HG02885 (cell line): ENCODE results near the gene XYLT1.

Source experiments
- ATAC-seq: cut with Tn5 transposase; IDR thresholded peaks from one replicate; pipeline ENCODE4 v1.9.1; 2021; ENCODE audit warnings: mild to moderate bottlenecking; ENCODE audit not compliant: unreplicated experiment, poor library complexity

XYLT1 gene

GRCh38 chr16:17273142-17273561, 197.6 kb downstream of the XYLT1 start:
- no peak for ATAC-seq

- ATAC-seq, result no peak
Observed at GRCh38 chr16:17272716-17273115, 198.0 kb downstream of the XYLT1 start.

- ATAC-seq, result no peak
Observed at GRCh38 chr16:17271687-17272086, 199.1 kb downstream of the XYLT1 start.

GRCh38 chr16:17270683-17271109, 200.1 kb downstream of the XYLT1 start:
- ATAC-seq, result no peak

DNA sequence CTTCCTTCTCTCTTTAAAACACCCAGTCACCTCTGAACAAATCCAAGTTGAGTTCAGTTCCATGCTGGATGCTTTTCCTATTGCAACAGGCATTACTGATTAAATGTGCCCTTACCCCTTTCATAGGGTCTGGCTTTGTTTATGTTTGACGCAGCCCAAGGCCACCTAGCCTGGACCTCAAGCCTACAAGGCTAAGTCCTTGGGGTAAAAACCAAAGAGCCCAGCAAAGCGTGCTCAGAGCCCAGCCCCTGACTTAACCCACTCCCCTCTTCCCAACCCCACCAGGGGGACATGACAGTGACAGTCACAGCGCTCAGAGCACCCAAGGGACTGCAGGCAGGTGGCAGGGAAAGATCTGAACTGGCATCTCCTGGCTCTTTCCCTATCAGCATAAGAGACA, 200.6 kb downstream of the XYLT1 start:
- ATAC-seq, result no peak

- no peak for ATAC-seq
Observed at GRCh38 chr16:17269439-17269838, 201.3 kb downstream of the XYLT1 start.

DNA sequence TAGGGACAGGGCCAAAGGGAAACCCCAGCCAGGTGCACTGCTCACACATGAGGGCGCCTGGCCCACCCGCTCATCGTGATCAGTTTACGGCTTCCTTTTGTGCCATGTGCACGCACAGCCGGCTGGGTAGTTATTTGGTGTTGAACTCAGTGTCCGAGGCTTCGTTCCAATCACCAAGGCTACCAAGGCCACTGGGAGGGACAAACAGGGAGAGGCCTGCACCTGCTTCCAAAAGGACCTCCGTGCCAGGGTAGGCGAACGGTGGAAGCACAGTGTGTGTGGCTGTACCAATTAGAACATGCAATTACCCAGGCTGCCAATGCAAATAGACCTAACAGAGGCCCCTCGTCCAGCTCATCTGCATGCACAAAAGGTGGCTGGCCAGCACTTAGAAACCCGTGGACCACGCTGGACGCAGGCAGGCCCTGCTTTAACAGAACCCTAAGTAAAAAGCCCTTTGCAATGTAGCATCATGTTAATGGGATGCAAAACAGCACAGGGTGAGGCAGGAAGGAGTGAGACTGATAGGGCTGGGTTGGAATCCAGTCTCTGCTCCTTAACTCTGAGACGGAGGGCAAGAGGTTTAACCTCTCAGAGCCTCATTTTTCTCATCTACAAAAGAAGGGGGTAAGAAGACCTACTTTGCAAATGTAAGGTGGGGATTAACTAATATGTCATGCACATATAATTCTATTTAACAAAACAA, 204.0 kb downstream of the XYLT1 start:
- no peak for ATAC-seq

- ATAC-seq, result no peak
Observed at GRCh38 chr16:17265154-17265553, 205.6 kb downstream of the XYLT1 start.

- ATAC-seq, result no peak
Observed at GRCh38 chr16:17261197-17261858, 209.4 kb downstream of the XYLT1 start.

DNA sequence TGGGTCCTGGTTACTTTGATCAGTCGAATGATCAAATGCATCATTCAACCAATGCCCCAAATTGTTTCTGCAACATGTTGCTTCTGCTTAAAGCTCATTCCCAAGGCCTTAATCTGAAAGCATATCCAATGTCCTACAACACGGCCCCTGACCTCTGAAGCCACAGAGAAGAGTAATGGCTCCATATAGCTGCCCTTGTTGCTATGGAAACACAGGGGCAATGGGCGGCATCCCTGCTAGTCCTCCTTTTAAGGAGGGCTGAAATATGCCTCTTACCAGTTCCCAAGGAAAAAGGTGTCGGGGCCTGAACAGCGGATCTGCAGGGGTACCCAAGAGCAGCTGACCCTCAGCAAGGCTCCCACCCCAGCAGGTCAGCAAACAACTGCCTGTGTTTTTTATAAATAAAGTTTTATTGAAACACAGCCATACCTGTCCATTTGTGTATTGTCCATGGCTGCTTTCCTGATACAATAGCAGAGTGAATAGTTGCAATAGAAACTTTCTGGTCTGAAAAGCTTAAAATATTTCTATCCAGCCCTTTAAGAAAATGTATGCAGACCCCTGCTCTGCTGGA, 210.4 kb downstream of the XYLT1 start:
- no peak for ATAC-seq

DNA sequence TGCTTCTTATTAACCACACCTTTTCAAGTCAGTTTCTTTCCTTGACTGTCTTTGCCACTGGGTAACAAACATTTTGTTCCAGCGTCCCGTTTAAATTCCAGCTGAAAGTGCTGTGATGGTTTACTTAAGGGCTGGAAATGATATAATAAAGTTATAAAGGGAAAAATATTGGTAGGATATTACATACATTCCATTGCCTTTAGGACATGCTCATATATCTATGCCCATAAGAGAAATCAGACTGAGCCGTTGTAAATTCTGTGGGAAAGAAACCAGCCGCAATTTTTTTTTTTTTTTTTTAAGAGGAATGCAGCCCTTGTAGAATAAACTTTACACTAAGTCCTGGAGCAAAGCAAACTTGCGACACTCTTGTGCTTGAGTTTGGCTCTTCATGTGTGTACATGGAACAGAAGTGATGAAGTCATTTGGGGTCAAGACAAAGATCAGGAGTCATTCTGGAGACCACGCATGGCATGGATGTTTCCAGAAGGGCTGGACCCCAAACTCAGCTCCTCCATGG, 210.9 kb downstream of the XYLT1 start:
- ATAC-seq, result no peak

DNA sequence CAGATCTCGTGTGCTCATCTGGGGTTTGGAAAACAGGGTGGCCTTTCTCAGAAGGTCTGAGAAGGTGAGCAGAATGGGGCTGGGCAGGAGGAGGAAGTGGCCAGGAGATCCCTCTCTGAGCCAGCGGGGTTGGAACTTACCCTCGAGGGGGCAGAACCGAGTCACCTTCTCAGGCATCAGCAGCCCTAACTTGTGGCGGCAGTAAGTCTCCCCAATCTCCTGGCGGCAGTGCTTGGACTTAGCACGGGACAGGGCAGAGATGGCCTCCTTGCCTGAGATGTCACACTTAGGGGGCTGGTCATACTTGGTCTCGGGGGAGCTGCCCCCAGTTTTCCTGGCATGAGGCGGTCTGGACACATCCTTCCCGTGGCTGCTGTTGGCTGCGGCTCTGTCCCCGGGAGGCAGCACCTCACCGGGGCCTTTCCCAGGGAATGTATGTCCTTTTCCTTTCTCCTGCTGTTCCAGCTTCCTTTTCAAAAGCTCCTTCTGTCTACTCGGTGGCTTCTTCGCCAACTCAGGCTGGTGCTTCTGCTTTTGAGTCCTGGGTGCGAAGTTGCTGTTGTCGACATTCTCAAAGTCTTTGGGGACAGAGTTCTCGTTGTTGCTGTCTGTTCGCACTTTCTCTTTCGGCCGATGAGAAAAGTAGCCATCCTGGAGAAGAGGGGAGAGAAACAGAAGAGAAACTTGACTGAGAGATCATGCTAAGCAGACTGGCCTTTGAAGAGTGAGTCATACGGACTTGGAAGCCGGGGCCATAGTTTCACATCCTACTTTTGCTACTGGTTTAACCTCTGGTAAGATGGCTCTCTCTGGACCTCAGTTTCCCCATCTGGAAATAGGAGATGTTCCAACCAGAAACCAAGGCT, 211.7 kb downstream of the XYLT1 start:
- ATAC-seq, result peak; percentile 77

DNA sequence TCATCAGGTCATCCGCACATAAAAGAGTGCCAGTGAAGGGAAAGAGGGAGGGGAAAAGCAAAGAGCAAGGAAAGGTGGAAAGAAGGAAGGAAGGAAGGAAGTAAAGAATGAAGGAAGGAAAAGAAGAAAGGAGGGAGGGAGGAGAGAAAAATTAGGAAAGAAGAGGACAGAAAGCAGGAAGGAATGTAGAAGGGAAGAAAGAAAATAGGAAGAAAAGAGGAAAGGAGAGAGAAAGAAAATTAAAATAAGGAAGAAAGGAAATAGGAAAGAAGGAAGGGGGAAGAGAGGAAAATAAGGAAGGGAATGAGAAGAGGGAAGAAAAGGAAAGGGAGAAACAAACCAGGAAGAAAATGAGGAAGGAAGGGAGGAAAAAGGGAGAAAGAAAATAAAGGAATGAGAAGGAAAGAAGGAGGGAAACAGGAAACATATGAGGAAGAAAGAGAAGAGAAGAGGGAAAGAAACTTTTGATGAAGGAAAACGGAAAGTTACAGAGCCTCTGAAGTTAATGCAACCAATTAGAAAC, 212.6 kb downstream of the XYLT1 start:
- no peak for ATAC-seq

DNA sequence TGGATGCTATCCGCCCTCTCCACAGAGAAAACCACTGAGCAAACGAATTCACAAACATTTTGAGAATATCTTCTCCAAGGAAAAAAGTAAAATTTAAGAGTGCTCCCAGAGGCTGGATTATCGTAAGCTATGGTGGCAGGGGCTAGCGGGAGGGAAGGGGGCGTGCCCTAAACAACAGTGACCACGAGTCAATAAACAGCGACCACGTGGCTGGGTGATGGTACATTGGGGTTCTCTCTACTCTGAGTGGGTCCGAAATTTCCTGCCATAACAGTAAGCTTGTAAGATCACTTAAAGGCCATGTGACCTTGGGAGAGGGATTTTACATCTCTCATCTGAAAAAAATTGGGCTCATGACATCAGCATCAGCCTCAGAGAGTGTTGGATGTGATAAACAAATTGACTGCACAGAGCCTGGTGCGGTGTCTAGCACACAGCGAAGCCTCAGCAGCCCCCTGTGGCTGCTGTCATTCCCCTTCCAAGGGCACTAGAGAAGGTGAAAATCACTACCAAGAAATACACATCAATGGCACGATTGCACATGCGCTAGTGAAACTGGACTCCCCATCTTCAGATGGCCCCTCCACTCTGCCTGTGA, 213.2 kb downstream of the XYLT1 start:
- no peak for ATAC-seq

- no peak for ATAC-seq
Observed at GRCh38 chr16:17252701-17253100, 218.1 kb downstream of the XYLT1 start.

GRCh38 chr16:17252064-17252463, 218.7 kb downstream of the XYLT1 start:
- no peak for ATAC-seq

- no peak for ATAC-seq
Observed at GRCh38 chr16:17251496-17251895, 219.3 kb downstream of the XYLT1 start.

DNA sequence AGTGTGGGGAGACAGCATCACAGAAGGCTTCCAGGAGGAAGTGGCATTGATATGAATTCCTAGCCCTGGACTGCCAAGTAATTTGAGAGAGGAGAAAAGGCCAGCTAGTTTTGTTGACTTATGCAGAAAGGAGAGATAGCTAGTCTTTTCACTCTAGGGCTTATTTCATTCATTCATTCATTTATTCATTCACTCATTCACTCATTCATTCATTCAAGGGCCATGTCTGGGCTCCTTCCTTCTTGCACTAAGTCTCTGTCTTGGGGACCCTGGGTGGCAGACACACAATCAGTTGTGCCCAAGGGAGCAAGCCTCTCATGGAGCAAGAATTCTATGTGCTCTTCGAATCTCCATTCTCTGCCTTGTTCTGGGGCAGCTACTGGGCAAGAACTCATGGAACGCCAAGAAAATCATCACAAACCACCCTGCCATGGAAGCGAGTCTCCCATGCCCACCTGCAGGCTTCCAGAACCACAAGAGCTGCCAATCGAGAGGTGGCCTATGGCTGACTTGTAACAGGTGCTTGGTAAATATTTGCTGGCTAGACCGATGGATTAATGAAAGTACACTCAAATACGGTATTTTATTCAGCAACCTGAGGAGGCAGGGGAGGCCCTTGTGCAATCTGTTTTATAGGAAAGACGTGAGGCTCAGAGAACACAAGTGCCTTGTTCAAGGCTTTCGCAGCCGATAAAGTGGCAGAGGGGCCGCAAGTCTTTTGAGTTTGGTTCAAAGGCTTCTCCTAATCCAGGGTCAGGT, 223.6 kb downstream of the XYLT1 start:
- ATAC-seq, result no peak

GRCh38 chr16:17246268-17246885, 224.4 kb downstream of the XYLT1 start:
- no peak for ATAC-seq
